ENCODE data around the gene COPG2.
"Not testable (repeated sequence)": the region's sequence is repeated elsewhere in the genome, so short reads cannot be mapped to it uniquely, and the experiment has no call there.

Gene COPG2

DNA sequence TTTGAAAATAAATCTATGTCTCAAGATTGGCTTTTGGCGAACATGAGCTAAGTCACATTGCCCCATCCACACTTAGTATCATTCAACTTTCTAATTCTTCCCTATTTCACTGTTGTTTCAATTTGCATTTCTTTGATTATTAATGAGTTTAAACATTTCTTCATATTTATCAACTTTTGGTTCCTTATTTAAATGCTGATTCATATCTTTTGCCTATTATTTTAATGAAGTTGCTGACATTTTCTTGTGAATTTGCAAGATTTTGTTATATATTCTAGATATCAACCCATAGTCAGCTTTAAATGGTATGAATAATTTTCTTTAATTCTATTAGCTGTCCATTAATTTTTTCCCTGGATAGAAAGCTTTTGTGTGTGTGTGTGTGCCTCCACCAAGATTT, 32.2 kb upstream of the COPG2 start:
- no peak overlapping the region for H3K4me3 ChIP-seq (replicated peaks; ENCODE audit: low read depth, low read length)
- TF ChIP-seq, protein P1, sequence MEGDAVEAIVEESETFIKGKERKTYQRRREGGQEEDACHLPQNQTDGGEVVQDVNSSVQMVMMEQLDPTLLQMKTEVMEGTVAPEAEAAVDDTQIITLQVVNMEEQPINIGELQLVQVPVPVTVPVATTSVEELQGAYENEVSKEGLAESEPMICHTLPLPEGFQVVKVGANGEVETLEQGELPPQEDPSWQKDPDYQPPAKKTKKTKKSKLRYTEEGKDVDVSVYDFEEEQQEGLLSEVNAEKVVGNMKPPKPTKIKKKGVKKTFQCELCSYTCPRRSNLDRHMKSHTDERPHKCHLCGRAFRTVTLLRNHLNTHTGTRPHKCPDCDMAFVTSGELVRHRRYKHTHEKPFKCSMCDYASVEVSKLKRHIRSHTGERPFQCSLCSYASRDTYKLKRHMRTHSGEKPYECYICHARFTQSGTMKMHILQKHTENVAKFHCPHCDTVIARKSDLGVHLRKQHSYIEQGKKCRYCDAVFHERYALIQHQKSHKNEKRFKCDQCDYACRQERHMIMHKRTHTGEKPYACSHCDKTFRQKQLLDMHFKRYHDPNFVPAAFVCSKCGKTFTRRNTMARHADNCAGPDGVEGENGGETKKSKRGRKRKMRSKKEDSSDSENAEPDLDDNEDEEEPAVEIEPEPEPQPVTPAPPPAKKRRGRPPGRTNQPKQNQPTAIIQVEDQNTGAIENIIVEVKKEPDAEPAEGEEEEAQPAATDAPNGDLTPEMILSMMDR (IDR thresholded peaks at IDR 0.05; ENCODE audit: low read depth, low read length, missing control alignments) = no peak
- DNase-seq (ENCODE audit: extremely low read depth, low read depth) = no peak

DNA sequence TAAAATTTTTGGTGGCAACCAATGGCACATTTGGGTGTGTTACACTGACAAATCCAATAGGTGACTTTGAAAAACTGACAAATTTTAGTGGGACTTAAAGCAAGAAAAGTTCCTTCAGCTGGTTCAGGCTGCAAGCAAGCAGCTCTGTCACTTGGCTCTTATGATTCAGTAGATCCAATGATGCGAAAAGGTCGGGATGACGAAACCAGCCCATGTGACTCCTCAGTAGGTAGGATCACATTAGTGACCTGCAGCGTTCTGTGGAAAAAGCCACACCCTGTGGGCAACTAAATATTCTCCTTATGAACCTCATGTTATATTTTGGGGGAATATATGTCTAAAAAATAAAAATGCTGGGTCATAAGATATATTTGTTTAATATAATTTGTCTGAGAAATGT, 31.1 kb upstream of the COPG2 start:
- H3K4me3 ChIP-seq (replicated peaks; ENCODE audit: low read depth, low read length) = no peak overlapping the region
- no peak for DNase-seq (ENCODE audit: extremely low read depth, low read depth)
- TF ChIP-seq, protein P1 (IDR thresholded peaks at IDR 0.05; ENCODE audit: low read depth, low read length, missing control alignments) = no peak

DNA sequence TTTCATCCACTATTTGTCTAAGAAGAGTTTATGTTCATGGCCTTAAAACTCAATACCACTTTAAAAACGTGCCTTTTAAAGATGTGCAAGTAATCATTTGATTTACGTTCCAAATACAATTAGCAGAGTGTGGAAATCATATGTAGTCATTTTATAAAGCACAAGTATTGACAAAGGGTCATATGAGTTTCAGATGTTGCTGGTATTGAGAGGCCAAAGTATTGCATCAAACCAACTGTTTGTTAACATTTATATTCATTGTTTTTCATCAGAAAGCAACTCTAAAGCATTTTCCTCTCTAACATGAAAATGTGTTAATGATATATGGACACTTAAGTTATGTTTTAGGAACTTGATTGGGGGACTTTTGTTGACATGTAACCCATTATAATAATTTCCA, 29.3 kb upstream of the COPG2 start:
- TF ChIP-seq, protein P1 (IDR thresholded peaks at IDR 0.05; ENCODE audit: low read depth, low read length, missing control alignments) = no peak
- no peak overlapping the region for H3K4me3 ChIP-seq (replicated peaks; ENCODE audit: low read depth, low read length)
- no peak for DNase-seq (ENCODE audit: extremely low read depth, low read depth)

DNA sequence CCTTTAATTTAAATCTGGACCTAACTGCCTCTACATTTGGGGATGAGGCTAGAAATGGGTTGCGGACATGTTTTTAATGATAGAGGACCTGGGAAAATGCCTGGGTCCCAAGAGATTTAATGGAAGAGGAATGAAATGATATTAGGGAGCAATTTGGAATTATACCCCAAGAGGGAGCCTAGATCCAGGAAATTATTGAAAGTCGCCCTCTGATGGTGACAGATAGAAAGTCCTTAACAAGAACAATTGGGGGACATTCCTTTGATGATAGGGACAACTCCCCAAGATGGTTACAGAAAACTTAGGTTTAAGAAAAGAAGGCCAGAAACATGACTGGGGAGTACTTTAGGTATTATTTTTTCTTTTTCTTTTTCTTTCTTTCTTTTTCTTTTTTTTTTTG, 27.3 kb upstream of the COPG2 start:
- TF ChIP-seq, protein P1 (IDR thresholded peaks at IDR 0.05; ENCODE audit: low read depth, low read length, missing control alignments) = peak; percentile 50
- H3K4me3 ChIP-seq (replicated peaks; ENCODE audit: low read depth, low read length) = no peak overlapping the region
- no peak for DNase-seq (ENCODE audit: extremely low read depth, low read depth)

DNA sequence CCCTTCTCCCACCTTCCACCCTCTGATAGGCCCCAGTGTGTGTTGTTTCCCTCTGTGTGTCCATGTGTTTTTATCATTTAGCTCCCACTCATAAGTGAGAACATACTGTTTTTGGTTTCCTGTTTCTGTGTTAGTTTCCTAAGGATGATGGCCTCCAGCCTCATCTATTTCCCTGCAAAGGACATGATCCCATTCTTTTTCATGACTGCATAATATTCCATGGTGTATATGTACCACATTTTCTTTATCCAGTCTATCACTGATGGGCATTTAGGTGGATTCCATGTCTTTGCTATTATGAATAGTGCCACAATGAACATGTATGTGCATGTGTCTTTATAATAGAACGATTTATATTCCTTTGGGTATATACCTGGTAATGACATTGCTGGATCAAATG, 23.8 kb upstream of the COPG2 start:
- not testable (repeated sequence) for DNase-seq (ENCODE audit: extremely low read depth, low read depth); H3K4me3 ChIP-seq (replicated peaks; ENCODE audit: low read depth, low read length)

DNA sequence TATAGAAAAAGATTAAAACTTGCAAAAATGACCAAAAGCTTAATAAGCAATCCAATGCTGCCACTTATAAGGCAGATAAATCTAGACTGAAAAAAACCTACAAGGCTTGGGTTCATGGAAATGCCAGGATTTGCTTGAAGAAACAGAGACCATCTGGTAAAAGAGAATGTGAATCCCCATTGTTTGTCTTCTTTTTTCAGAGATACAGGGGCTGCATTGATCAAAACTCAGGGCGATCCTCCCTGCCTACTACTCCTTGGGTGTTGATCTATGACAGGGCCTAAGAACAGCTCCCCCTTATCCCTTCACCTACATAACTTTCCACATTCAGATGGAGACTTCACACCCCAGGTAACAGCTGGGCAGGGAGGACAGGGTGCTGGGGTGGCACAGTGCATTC, 21.1 kb upstream of the COPG2 start:
- no peak overlapping the region for H3K4me3 ChIP-seq (replicated peaks; ENCODE audit: low read depth, low read length)
- no peak for DNase-seq (ENCODE audit: extremely low read depth, low read depth)
- TF ChIP-seq, protein P1 (IDR thresholded peaks at IDR 0.05; ENCODE audit: low read depth, low read length, missing control alignments) = no peak

DNA sequence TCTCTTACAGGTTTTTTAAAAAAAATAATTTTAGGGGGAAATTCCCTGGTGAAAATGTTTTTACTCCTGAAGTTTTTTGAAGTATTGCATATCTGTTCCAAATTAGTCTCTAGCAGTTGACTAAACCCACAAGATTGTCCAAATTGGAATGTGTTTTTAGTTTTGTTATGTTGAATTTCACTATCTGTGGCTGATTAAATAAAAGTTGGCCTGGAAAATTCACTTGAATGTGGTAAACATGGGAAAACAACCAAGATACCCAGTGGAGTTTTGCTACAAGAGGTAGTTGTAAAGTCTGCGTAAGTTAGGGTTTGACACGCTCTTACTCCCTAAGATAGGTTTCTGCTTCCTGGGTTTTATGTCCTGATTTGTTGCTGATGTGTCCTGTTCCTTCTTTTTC, 14.5 kb upstream of the COPG2 start:
- TF ChIP-seq, protein P1 (IDR thresholded peaks at IDR 0.05; ENCODE audit: low read depth, low read length, missing control alignments) = no peak

More for the DNA sequence above, 14.5 kb upstream of the COPG2 start:
- DNase-seq (ENCODE audit: extremely low read depth, low read depth) = no peak
- no peak overlapping the region for H3K4me3 ChIP-seq (replicated peaks; ENCODE audit: low read depth, low read length)
